Smooth muscle cell of the brain vasculature (primary cell): ENCODE measurements around the gene PAK6.

ENCODE experiments used
- DNase-seq: peaks from one replicate; pipeline ENCODE4 v3.0.0-alpha.2; 2012; ENCODE audit warnings: low read depth, low spot score

Gene PAK6

DNA sequence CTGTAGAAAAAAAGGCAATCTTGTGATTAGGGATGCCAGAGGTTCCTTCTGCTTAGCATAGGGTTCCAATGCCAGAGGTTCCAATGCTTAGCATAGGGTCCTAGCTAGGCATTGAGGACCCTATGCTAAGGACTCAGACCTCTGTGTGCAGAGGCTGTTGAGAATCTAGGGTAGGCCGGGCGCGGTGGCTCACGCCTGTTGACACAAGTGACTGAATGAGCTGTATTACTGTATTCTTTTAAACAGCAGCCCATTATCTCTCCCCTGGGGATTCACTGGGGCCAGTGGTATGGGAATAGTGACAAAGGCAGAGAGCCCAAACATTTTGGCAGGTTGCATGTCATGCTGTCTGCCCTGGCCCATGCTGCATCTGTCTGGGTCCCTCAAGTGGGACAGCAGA, 16.2 kb downstream of the PAK6 start:
- no peak for DNase-seq

- no peak for DNase-seq
Measured at GRCh38 chr15:40256638-40257235, 17.9 kb downstream of the PAK6 start.

DNA sequence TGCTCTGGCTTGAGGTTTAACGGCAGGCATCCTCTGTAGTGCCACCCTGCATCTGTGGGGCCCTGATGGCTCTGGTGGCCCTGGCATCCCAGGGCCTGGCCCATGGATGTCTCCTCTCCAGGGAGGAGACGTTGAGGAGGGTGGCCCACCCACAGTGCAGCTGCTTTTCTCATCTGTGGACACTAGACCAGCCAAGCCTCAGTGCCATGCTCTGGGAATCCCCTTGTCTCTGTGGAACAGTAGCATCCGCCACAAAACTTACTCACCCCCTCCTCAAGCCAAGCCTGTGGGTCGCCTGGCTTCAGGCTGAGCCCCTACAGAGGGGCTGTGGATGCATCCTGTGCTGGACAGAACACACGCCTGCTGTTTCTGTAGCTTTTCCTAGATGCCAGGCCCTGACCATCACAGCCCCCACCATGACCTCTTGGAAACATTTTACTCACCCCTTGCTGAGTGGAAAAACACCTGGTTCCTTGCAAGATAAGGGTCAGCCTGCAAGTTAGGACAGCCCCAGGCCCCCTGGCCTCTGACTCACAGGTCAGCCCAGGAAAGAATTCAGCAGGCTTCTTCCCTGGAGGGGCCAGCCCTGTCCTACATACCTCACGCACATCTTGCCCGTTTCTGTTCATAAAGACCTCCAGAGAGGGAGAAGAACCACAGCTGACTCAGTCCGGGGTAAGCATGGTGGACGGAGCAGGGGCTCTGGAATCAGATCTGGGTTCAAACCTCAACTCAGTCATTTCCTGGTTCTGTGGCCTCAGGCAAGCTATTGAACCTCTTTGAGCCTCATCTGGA, 19.0 kb downstream of the PAK6 start:
- no peak for DNase-seq

GRCh38 chr15:40258544-40258943, 19.7 kb downstream of the PAK6 start:
- no peak for DNase-seq

GRCh38 chr15:40259021-40259420, 20.2 kb downstream of the PAK6 start:
- DNase-seq: no peak

DNA sequence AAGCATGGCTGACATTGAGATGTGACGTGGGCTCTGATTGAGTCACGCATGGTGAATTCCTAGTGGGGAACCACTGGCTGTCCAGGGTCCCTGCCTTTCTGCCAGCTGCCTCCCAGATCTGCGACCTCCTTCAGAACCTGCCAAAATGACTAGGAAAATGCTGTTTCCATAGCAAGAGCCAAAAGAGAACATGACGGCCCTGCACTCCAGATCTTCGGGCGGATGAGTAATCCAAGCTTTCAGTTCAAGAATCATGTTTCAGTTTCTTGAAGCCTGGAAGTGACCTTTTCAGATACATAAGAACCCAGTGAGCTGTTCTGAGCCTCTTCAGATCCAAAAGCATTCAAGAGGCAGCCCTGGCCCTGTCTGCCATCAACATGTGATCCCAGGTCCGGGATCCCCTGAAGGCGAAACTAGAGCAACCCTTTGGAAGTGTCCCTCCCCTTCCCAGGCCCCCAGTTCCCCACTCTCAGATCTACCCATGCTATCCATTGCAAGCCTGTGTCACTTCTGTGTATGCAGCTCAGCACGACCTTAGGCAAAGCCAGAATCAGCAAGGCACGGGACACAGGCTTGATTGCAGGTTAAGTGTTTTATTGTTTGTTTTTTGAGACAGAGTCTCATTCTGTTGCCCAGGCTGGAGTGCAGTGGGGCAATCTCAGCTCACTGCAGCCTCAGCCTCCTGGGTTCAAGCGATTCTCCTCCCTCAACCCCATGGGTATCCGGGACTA, 24.3 kb downstream of the PAK6 start:
- DNase-seq: no peak

- DNase-seq: no peak
Measured at GRCh38 chr15:40264321-40265153, 25.7 kb downstream of the PAK6 start.

DNA sequence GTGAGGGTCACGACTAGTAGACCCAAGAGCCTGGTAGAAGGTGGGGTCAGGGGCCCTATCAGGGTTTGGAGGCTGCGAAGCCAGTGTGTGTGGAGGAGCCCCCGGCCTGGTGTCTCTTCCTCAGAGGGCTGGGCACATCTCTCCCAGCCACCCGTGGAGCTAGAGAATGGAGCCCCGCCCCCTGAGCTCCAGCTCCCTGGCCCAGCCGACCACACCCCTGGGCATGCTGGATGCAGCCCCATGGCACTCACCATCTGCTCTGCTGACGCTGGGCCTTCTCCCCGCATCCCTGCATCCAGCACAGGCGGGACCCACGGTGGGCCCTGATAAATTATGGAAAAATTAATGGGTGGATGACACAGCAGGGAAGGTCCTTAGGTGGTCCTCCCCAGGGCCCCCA, 26.5 kb downstream of the PAK6 start:
- DNase-seq: no peak

DNA sequence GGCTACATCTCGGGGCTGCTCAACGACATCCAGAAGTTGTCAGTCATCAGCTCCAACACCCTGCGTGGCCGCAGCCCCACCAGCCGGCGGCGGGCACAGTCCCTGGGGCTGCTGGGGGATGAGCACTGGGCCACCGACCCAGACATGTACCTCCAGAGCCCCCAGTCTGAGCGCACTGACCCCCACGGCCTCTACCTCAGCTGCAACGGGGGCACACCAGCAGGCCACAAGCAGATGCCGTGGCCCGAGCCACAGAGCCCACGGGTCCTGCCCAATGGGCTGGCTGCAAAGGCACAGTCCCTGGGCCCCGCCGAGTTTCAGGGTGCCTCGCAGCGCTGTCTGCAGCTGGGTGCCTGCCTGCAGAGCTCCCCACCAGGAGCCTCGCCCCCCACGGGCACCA, 27.0 kb downstream of the PAK6 start:
- no peak for DNase-seq

GRCh38 chr15:40266828-40267304, 28.0 kb downstream of the PAK6 start:
- DNase-seq: peak; percentile 76

DNA sequence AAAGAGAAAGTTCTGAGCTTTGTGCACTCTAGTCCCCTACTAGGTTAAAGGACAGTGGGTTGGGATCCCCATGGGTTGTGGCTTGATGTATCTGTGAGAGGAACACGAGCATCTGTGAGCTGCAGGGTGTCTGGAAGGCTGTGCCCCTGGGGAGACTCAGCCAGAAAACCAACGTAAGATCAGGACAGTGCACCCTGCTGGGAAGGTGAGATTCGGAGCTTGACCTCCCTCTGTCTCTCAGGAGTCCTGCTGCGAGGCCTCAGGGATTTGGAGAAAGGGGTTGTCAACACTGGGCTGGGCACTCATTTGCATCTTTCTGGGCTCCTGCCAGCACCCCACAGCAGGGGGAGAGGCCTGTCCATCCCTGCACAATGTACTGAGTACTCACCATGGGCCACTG, 28.8 kb downstream of the PAK6 start:
- no peak for DNase-seq

- DNase-seq: no peak
Measured at GRCh38 chr15:40269604-40270003, 30.7 kb downstream of the PAK6 start.

GRCh38 chr15:40270246-40270995, 31.6 kb downstream of the PAK6 start:
- no peak for DNase-seq

- no peak for DNase-seq
Measured at GRCh38 chr15:40271685-40272484, 33.0 kb downstream of the PAK6 start.

GRCh38 chr15:40272485-40273056, 33.7 kb downstream of the PAK6 start:
- DNase-seq: no peak

DNA sequence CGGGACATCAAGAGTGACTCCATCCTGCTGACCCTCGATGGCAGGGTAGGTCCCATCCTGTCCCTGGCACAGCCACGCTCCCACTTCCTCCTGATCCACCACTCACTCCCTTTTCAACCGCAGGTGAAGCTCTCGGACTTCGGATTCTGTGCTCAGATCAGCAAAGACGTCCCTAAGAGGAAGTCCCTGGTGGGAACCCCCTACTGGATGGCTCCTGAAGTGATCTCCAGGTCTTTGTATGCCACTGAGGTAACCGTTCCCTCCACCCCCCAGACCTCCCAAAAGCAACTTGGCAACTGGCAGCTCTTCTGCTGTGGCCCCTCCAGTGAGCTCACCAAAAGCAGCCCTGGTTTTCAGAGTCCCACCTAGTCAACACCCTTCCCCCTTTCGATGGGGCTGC, 34.6 kb downstream of the PAK6 start:
- DNase-seq: no peak

DNA sequence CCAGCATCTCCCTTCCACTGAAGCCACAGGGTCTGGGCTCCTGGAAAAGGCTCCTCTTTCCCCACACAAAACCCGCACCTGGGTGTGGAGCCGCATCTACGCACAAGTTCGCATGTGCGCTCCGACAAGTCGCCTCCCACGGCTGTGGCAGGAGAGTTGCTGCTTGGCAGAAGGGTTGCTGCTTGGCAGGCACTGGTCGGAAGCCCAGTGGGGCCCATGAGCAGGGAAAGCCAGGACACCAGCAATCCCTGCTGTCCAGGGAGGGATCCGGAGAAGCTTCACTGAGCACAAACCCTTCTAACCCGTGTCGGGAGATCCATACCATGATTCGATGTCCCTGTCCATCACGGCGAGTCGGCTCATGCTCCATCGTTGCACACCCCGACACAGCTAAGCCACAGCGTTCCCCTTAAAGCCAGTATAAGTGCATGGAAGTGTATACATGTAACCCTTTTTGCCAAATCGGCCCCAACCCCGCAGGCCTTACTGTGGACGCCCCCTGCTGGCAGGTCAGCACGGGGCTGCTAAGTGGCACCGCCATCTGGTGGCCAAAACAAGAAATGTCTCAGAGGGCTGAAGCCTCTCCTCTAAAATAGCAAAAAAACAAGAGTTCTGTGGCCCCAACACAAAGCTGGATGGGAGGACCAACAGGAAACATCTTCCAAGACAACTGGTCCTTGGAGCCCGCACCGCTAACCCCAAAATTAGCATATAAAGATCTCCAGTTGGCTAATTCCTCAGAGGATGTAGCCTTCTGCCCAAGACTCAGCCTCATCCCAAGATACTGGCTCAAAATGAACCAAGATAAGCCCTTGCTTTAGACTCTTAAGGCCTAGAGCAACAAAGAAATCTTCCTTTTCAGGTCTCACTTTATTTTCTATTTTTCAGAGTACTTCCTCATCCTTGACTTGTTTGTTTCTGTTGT, 35.7 kb downstream of the PAK6 start:
- peak; percentile 71 for DNase-seq

GRCh38 chr15:40275523-40275922, 36.7 kb downstream of the PAK6 start:
- no peak for DNase-seq

DNA sequence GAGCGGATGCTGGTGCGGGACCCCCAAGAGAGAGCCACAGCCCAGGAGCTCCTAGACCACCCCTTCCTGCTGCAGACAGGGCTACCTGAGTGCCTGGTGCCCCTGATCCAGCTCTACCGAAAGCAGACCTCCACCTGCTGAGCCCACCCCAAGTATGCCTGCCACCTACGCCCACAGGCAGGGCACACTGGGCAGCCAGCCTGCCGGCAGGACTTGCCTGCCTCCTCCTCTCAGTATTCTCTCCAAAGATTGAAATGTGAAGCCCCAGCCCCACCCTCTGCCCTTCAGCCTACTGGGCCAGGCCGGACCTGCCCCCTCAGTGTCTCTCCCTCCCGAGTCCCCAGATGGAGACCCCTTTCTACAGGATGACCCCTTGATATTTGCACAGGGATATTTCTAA, 37.1 kb downstream of the PAK6 start:
- DNase-seq: no peak
